GM19397 (cell line): ENCODE results near the gene XKR7.
"Not testable (repeated sequence)": the region's sequence is repeated elsewhere in the genome, so short reads cannot be mapped to it uniquely, and the experiment has no call there.

Experiments used
- ATAC-seq: cut with Tn5 transposase; IDR thresholded peaks from one replicate; pipeline ENCODE4 v1.9.1; 2021; ENCODE audit warnings: mild to moderate bottlenecking, moderate library complexity; ENCODE audit not compliant: unreplicated experiment

XKR7 gene, protein sequence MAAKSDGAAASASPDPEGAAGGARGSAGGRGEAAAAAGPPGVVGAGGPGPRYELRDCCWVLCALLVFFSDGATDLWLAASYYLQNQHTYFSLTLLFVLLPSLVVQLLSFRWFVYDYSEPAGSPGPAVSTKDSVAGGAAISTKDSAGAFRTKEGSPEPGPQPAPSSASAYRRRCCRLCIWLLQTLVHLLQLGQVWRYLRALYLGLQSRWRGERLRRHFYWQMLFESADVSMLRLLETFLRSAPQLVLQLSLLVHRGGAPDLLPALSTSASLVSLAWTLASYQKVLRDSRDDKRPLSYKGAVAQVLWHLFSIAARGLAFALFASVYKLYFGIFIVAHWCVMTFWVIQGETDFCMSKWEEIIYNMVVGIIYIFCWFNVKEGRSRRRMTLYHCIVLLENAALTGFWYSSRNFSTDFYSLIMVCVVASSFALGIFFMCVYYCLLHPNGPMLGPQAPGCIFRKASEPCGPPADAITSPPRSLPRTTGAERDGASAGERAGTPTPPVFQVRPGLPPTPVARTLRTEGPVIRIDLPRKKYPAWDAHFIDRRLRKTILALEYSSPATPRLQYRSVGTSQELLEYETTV

GRCh38 chr20:31967830-31968249, at the start of gene XKR7:
XKR7 (plus strand) TSS chr20:31968151; CDS start chr20:31968176, 25 bp downstream.
- ATAC-seq = no peak

- ATAC-seq = no peak
Measured at GRCh38 chr20:31918466-31919105, 49.4 kb upstream of the XKR7 start.

DNA sequence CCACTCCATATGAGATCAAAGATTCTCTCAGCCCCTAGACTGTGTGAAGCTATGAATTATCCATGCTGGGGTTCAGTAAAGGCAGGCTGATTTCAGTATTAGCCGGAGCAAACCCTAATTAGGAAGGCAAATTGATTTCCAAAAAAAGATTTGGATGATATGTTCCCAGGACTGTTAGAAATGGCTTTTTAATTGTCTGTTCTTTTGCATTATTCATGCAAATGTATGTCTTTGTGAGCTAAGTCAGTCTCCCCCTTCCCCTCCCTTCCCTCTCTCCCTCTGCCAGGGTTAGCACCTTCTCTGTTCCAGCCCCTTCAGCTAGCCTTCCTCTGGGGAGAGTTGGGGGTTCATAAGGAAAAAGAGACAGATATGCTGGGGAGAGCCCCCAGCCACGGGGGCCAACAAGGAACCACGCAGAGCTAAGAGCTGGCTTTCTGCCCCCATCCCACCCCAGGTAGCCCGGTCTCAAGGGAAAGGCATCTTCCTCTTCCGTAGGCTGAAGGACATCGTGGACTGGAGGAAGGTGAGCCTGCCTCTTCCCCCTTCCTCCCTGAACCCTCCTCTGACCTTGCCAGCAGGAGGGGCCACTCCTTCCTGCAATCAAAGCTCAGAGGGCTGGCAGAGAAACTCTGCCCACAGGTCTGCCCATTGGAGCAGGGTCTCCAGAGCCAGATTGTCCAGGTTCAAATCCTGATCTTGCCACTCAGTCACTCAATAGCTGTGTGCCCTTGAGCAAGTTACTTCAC, 48.4 kb upstream of the XKR7 start:
- ATAC-seq = no peak

- ATAC-seq = no peak
Measured at GRCh38 chr20:31920275-31920855, 47.6 kb upstream of the XKR7 start.

GRCh38 chr20:31921480-31921879, 46.5 kb upstream of the XKR7 start:
- ATAC-seq = not testable (repeated sequence)

DNA sequence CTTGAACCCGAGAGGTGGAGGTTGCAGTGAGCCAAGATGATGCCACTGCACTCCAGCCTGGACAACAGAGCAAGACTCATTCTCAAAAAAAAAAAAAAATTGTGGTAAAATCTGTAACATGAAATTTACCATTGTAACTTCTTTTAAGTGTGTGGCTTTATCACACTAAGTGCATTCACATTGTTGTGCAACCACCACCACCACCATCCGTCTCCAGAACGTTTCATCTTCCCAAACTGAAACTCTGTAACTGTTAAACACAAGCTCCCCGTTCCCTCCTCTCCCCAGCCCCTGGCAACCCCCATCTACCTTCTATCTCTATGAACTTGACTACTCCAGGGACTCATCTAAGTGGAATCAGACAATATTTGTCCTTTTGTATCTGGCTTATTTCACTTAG, 45.8 kb upstream of the XKR7 start:
- no peak for ATAC-seq

- no peak for ATAC-seq
Measured at GRCh38 chr20:31922588-31922987, 45.4 kb upstream of the XKR7 start.

DNA sequence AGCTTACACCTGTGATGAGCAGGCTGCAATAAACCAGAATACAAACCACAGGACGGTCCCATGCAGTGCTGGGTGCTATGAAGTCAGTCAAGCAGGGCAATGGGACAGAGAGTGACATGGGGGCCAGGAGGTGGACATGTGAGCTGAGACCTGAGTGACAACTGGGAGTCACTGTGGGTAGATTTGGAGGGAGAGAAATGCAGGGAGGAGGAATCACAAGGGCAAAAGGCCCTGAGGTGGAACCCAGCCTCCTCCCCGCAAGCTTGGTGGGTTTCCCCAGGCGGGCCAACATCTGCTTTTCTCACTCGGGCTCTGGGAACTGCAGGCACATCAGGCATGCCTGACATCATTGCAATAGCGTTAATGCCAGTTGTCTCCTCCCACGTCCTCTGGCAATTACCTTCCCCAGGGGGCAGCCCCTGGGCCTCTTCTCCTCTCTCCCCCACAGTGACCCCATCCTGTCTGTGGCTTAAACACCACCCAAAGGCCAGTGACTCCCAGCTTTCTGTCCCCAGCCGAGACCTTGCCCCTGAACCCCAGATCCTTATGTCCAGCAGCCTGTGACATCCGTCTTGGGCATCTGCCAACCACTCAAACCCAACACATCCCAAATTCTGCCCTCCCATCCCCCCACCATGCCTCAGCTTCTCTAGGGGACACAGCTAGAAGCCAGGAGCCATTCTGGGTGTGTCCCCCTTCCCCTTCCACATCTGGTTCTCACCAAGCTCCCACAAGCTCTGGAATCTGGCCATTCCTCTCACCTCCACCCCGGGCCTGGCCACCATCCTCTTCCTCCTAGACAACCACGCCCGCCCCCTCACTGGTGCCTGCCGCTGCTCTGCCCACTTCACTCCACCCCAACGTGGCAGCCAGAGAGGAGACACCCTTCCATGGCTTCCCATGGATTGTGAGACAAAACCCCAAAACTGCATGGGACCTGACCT, 44.3 kb upstream of the XKR7 start:
- ATAC-seq = peak; percentile 71

DNA sequence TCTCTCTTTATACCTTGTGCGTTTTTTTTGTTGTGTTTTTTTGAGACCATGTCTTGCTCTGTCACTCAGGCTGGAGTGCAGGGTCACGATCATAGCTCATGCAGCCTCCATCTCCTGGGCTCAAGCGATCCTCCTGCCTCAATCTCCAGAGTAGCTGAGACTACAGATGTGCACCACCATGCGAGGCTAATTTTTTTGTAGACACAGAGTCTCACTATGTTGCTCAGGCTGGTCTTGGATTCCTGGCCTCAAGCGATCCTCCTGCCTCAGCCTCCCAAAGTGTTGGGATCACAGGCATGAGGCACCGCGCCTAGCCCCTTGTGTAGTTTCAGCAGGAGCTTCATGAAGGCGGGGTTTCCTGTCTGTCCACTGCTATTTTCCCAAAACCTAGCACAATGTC, 43.4 kb upstream of the XKR7 start:
- no peak for ATAC-seq

GRCh38 chr20:31925631-31926030, 42.3 kb upstream of the XKR7 start:
- ATAC-seq = no peak

DNA sequence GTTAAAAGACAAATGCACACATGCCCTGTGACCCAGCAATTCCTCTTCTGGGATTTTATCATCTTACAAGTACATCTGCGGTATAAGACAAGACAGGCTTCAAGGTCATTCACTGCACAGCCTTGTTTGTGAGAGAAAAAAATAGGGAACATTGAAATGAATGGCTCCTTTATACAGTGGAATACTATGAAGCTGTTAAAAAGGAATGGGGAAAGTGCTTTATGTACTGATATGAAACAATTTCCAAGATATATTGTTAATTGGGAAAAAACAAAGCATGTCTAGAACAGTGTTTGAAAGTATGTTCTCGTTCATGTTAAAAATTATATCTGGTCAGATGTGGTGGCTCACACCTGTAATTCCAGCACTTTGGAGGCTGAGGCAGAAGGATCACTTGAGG, 41.5 kb upstream of the XKR7 start:
- ATAC-seq = no peak

GRCh38 chr20:31927627-31928159, 40.3 kb upstream of the XKR7 start:
- ATAC-seq = no peak

DNA sequence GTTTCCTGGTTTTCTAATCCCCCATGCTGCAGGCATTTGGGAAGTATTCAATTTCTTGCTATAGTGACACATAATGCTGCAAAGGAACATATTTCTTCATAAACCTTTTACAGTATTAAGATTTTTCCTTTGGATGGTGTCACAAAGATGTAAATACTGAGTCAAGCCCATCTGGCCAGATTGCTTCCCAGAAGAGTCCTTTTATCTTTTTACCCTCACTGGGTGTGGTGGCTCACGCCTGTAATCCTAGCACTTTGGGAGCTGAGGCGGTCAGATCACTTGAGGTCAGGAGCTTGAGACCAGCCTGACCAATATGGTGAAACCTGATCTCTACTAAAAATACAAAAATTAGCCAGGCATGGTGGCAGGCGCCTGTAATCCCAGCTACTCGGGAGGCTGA, 38.3 kb upstream of the XKR7 start:
- not testable (repeated sequence) for ATAC-seq

DNA sequence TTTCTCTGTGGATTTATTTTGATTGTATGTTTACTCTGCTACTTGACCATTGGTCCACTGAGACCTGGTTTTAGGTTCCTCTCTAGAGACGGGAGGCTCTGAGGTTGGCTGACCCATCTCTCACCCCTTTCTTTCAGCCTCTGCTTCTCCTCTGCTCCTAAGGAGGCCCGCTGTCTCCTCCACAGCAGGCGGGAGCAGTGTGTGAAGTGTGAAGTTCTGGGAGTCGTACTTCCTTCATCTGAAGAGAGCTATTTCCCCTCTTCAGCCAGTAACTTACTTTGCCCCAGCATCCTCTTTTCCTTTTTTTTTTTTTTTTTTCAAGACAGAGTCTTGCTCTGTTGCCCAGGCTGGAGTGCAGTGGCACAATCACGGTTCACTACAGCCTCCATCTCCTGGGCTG, 37.2 kb upstream of the XKR7 start:
- no peak for ATAC-seq

- ATAC-seq = no peak
Measured at GRCh38 chr20:31933698-31934097, 34.3 kb upstream of the XKR7 start.

- ATAC-seq = no peak
Measured at GRCh38 chr20:31934491-31934890, 33.5 kb upstream of the XKR7 start.

DNA sequence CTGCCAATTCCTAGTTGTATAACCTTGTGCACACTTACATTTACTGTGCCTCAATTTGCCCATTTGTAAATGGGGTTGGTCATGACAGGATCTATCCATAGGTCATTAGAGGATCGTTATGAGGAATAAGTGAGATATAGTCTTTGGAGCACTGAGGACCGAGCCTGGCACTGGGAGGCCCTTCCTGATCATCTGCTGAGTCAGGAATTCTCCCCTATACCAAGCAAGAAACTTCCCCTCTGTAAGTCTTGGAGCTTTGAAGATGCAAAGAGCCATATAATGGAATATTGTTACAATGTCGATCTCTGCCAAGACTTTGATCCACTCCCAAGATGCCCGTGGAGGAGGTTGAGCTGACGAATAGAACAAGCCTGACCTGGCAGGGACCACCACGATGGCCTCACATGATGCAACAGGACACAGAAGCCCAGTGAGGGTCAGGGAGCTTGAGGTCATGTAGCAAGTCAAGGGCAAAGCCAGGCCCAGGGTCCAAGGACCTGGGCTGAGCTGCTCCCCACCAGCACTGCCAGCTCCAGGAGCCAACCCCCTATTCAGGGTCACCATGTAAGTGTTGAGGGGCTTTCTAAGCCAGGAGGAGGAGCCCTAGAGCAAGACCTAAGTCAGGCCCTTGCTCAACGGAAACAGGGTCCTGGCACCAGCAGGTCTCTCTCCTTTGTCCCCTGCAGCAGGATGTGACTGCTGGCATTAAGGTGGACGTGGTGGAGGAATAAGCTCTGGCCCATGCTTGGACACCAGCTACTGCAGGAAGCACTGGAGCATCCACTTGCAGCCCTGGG, 32.8 kb upstream of the XKR7 start:
- ATAC-seq = no peak

DNA sequence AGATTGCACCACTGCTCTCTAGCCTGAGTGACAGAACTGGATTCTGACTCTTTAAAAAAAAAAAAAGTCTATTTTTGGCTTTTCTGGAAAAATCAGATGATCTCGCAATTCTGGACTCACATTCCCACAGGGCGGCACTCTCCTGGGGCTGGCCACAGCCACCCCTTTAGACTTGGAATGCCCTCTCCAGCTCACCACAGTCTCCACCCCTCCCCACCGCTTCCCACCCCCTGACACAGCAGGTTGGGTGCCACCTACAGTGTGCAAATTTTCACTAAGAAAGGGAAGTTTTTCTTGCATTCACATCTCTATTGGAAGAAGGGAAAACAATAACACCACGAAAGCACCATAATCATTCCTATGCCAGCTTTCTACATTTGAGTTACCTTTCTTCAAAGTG, 31.5 kb upstream of the XKR7 start:
- ATAC-seq = no peak

DNA sequence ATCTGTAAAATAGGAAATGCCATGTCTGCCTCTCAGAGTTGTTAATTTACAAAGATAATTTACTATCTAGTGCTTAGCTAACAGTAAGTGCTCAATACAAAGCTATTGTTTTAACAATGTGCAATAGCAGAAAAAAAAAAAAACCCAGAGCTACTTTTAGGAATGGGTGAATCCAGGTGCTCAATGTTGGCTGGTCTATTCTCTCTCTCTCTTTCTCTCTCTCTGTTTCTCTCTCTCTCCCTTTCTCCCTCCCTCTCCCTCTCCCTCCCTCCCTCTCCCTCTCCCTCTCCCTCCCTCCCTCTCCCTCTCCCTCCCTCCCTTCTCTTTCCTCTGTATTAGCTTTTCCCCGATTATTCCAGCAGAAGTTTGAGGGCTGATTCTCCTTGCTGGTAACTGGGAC, 30.1 kb upstream of the XKR7 start:
- ATAC-seq = no peak
